ENCODE results near the gene C19orf44. TPM values are rescaled to one million over a fixed set of nuclear protein-coding genes. Genes with fewer than 3 reads are reported as not detected.

C19orf44 gene
- total RNA-seq, 4 donors from 2014 or later, result 13.4 to 19.0 (median 15.8) TPM

DNA sequence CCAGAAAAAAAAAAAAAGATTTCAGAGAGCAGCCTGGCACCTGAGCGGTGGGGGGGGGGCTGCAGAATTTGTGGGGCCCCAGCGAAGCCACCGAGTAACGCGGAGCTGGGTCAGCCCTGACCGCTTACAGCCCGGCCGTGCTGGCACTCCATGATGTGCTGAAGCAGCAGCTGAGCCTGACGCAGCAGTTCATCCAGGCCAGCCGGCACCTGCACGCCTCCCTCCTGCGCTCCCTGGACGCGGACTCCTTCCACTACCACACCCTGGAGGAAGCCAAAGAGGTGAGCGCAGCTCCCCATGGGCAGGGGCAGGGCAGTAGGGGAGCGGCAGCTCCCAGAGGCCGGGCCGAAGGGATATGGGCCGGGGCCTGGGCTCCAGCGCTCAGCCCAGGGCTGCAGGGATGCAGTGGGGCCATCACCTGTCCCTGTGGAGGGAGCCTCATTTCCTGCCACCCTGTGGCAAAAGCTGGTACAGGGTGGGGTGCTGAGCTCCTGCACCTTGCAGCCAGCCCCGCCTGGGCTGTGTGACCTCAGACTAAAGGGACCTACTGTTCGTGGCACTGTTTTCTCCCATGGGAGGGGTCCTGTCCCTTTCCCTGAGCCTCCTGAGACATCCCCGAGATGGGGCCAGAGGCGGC is 18.3 kb downstream of the C19orf44 start:
- H3K4me1 ChIP-seq, result peaks cover 0 to 14% (median 8%) of the 10 kb centered on the region in 4 donors
- no peak for DNase-seq (ENCODE audit: low spot score in 2 of 2)
- H3K4me3 ChIP-seq, result no peak overlapping the region
- 87 to 91% methylated on average over 15 to 18 of the region's 24 CpGs for WGBS, 2 donors
- H3K27ac ChIP-seq, result no peak overlapping the region
- H3K27me3 ChIP-seq, result no peaks in the 10 kb centered on the region
- no peaks in the 10 kb centered on the region for H3K9me3 ChIP-seq
- H3K36me3 ChIP-seq, result peaks cover 3 to 88% (median 9%) of the 10 kb centered on the region in 3 donors
- no peak for TF ChIP-seq EP300 (IDR thresholded peaks at IDR 0.05)
- no peak for TF ChIP-seq POLR2A (IDR thresholded peaks at IDR 0.05)
- TF ChIP-seq CTCF (IDR thresholded peaks at IDR 0.05), result no peak

- peaks cover 5 to 94% (median 23%) of the 10 kb centered on the region in 3 donors for H3K36me3 ChIP-seq
- no peak overlapping the region for H3K4me3 ChIP-seq
- TF ChIP-seq CTCF (IDR thresholded peaks at IDR 0.05), result no peak
- no peak for TF ChIP-seq EP300 (IDR thresholded peaks at IDR 0.05)
- TF ChIP-seq POLR2A (IDR thresholded peaks at IDR 0.05), result no peak
- H3K9me3 ChIP-seq, result no peaks in the 10 kb centered on the region
- no peak overlapping the region for H3K27ac ChIP-seq
- DNase-seq (ENCODE audit: low spot score in 2 of 2), result no peak
- no peaks in the 10 kb centered on the region for H3K4me1 ChIP-seq
- 88 to 89% methylated on average over 15 of the region's 15 CpGs for WGBS, 2 donors
- H3K27me3 ChIP-seq, result no peaks in the 10 kb centered on the region
These were observed 20.2 kb downstream of the C19orf44 start for GRCh38 chr19:16516381-16516780.

- 85 to 87% methylated on average over 14 of the region's 14 CpGs for WGBS, 2 donors
- H3K4me3 ChIP-seq, result no peak overlapping the region
- H3K27ac ChIP-seq, result no peak overlapping the region
- H3K9me3 ChIP-seq, result no peaks in the 10 kb centered on the region
- no peak for DNase-seq (ENCODE audit: low spot score in 2 of 2)
- H3K4me1 ChIP-seq, result no peaks in the 10 kb centered on the region
- H3K27me3 ChIP-seq, result no peaks in the 10 kb centered on the region
- TF ChIP-seq POLR2A (IDR thresholded peaks at IDR 0.05), result no peak
- H3K36me3 ChIP-seq, result peaks cover 5 to 99% (median 27%) of the 10 kb centered on the region in 3 donors
These were observed 20.9 kb downstream of the C19orf44 start for GRCh38 chr19:16516923-16517610.

GRCh38 chr19:16518061-16518460 is 21.9 kb downstream of the C19orf44 start:
- TF ChIP-seq EP300 (IDR thresholded peaks at IDR 0.05) (no peak), POLR2A (IDR thresholded peaks at IDR 0.05) (no peak), CTCF (IDR thresholded peaks at IDR 0.05) (no peak)
- H3K9me3 ChIP-seq, result no peaks in the 10 kb centered on the region
- peaks cover 11 to 100% (median 36%) of the 10 kb centered on the region in 3 donors for H3K36me3 ChIP-seq
- WGBS, 2 donors, result 83 to 90% methylated on average over 14 of the region's 14 CpGs
- no peak for DNase-seq (ENCODE audit: low spot score in 2 of 2)
- no peaks in the 10 kb centered on the region for H3K4me1 ChIP-seq
- H3K27ac ChIP-seq, result no peak overlapping the region
- no peaks in the 10 kb centered on the region for H3K27me3 ChIP-seq
- H3K4me3 ChIP-seq, result no peak overlapping the region

- Histone ChIP-seq H3K27me3 (no peaks in the 10 kb centered on the region), H3K27ac (no peak overlapping the region), H3K36me3 (peaks cover 14 to 100% (median 41%) of the 10 kb centered on the region in 3 donors), H3K4me1 (no peaks in the 10 kb centered on the region), H3K4me3 (no peak overlapping the region), H3K9me3 (no peaks in the 10 kb centered on the region)
- no peak for DNase-seq (ENCODE audit: low spot score in 2 of 2)
- 83 to 88% methylated on average over 30 to 33 of the region's 33 CpGs for WGBS, 2 donors
- TF ChIP-seq CTCF (IDR thresholded peaks at IDR 0.05), result no peak
- TF ChIP-seq POLR2A (IDR thresholded peaks at IDR 0.05), result no peak
- TF ChIP-seq EP300 (IDR thresholded peaks at IDR 0.05), result no peak
These were observed 22.5 kb downstream of the C19orf44 start for GRCh38 chr19:16518483-16519229.

Measured in tibial nerve (tissue), 4 donors.